GM19452 (cell line): Measurements from ENCODE around the gene ALG12.

ENCODE experiments used
- ATAC-seq: cut with Tn5 transposase; IDR thresholded peaks from one replicate; pipeline ENCODE4 v1.9.1; 2021; ENCODE audit not compliant: unreplicated experiment

Gene ALG12

DNA sequence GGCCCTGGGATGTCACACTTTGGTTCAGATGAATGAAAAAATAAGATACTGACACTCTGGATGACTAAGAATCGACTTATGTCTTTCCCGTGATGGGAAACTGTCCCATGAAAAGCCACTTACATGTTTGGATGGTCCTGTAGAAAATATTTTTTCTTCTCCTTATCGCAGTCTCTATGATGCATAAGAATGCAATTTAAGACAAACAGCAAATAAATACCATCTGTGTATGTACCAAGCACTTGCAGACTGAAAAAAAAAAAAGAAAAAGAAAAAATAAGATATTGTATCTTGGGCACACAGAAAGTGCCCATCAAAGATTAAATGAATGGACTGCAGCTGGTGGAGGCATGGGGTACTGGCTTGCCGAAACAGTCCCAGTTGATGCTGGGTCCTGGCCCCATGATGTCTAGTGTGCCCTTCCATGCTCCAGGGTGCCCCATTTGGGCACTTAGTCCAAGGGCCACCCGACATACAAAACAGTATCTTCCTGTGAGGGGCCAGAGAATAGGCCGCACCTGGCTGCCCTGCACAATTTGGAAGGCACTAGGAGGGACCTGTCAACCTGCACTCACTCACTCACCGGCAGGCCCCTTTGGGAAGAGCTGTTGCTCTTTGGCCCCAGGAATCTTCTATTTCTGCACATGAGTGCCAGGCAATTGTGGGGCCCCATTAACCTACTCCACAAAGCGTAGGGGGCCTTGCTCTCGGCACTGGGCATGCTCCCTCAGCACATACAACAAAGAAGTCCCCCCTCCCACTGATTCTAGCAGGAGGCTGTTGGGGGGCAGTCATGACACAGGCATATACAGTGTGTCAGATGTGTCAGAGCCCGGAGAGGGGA lies 67.1 kb downstream of the ALG12 start:
- no peak for ATAC-seq
